Naive B cell (primary cell): ENCODE measurements around the gene ICAM5. TPM values are rescaled to one million over a fixed set of nuclear protein-coding genes. Genes with fewer than 3 reads are reported as not detected.

Experiments
- ATAC-seq, 2 donors: fragments of 150-1000 bp; cut with Tn5 transposase; 2 replicates each; pipeline ENCODE4 v1.10.0; 2021; ENCODE audit warnings: low read depth in 2 of 2, mild to moderate bottlenecking in 2 of 2, moderate library complexity in 2 of 2
- DNase-seq: peaks from one replicate; pipeline ENCODE4 v3.0.0; 2022
- H3K27ac Mint-ChIP-seq, 6 donors: one replicate each; pipeline ENCODE4 v1.8.0; 2020 to 2022; ENCODE audit warnings: mild to moderate bottlenecking in 6 of 6, mixed read lengths in 6 of 6, moderate library complexity in 5 of 6, inconsistent platforms in 2 of 6
- H3K27me3 Mint-ChIP-seq, 3 donors: one replicate each; pipeline ENCODE4 v1.8.0; 2021 to 2022; ENCODE audit warnings: mixed read lengths in 3 of 3, mild to moderate bottlenecking in 1 of 3
- H3K36me3 Mint-ChIP-seq, 2 donors: one replicate each; pipeline ENCODE4 v1.8.0; 2020 to 2022; ENCODE audit warnings: mixed read lengths in 2 of 2, inconsistent platforms in 1 of 2, mild to moderate bottlenecking in 1 of 2
- H3K4me1 Mint-ChIP-seq, 3 donors: one replicate each; pipeline ENCODE4 v1.8.0; 2020 to 2022; ENCODE audit warnings: mixed read lengths in 3 of 3, inconsistent platforms in 1 of 3, mild to moderate bottlenecking in 1 of 3, moderate library complexity in 1 of 3
- H3K4me3 Mint-ChIP-seq, 8 donors: one replicate each; pipeline ENCODE4 v1.8.0; 2020 to 2022; ENCODE audit warnings: mild to moderate bottlenecking in 8 of 8, mixed read lengths in 8 of 8, moderate library complexity in 8 of 8, inconsistent platforms in 2 of 8
- H3K9me3 Mint-ChIP-seq, 7 donors: one replicate each; pipeline ENCODE4 v1.8.0; 2020 to 2022; ENCODE audit warnings: mixed read lengths in 7 of 7, mild to moderate bottlenecking in 5 of 7, inconsistent platforms in 2 of 7, moderate library complexity in 1 of 7
- polyA plus RNA-seq, 6 donors: library from polyadenylated mRNA; unstranded; fragments of 300-500 nt; fragmentation: Illumina TruSeq; gene quantifications; one replicate each; pipeline ENCODE4 v1.2.3, GENCODE V29; 2021; ENCODE audit warnings: low read depth in 6 of 6

The ICAM5 gene
- polyA plus RNA-seq, 6 donors from 2014 or later: not detected

DNA sequence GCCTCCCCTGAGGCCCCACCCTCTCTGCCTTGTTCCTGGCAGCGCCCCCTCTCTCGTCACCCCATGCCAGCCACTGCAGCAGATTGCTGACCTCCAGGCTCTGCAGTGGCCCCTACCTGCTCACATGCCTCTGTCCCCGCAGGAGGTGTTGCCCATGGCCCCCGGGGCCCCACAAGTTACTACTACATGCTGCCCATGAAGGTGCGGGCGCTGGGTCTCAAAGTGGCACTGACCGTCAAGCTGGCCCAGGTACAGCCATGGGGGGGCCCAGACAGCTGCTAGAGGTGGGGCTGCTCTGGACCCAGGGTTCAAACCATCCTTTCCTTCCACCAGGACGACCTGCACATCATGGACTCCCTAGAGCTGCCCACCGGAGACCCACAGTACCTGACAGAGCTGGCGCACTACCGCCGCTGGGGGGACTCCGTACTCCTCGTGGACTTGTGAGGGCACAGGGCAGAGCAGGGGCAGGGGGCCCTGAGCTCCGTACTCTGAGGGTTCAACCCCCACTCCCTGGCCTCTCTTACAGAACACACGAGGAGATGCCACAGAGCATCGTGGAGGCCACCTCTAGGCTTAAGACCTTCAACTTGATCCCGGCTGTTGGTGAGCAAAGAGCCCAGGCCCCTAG is 31.6 kb upstream of the ICAM5 start:
- Mint-ChIP-seq H3K4me1 (peaks cover 7 to 34% (median 15%) of the 10 kb centered on the region in 3 donors), H3K9me3 (no peaks in the 10 kb centered on the region), H3K27ac (no peak overlapping the region), H3K27me3 (no peaks in the 10 kb centered on the region), H3K36me3 (peaks cover 12 to 22% of the 10 kb centered on the region in 2 donors), H3K4me3 (no peak overlapping the region)
- no peak for ATAC-seq
- DNase-seq: no peak

DNA sequence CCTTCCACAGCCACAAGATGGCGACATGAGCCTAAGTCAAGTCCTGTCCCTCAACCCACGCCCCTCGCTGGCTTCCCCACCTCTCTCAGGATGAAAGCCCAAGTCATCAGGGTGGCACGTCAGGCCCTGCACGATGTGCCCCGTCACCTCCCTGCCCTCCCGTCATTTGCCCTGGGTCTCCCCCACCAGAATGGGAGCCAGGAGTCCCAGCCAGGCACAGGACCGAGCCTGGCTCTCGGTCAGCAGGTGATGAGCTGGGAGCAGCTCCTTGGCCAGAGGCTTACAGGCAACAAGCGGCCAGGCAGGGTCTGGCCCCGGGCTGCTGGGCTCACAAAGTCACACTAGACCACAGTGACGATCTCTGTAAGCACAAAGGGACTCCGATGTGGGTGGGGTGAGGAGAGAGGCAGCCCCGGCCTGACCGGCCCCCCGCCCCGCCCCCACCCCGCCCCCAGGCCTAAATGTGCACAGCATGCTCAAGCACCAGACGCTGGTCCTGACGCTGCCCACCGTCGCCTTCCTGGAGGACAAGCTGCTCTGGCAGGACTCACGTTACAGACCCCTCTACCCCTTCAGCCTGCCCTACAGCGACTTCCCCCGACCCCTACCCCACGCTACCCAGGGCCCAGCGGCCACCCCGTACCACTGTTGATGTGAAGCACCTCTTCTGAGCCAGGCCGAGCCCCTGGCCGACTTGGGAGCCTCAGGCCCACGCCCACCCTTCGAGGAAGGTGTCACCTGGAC is 30.4 kb upstream of the ICAM5 start:
- H3K36me3 Mint-ChIP-seq: peaks cover 12 to 22% of the 10 kb centered on the region in 2 donors
- peak; percentile 78 for DNase-seq
- H3K27ac Mint-ChIP-seq: peak overlapping the region in 1 of 6 donors; percentile 69
- no peaks in the 10 kb centered on the region for H3K27me3 Mint-ChIP-seq
- peak overlapping the region in 1 of 8 donors; percentile 64 for H3K4me3 Mint-ChIP-seq
- no peaks in the 10 kb centered on the region for H3K9me3 Mint-ChIP-seq
- peak; percentile 88 to 97 for ATAC-seq
- peaks cover 2 to 25% (median 11%) of the 10 kb centered on the region in 3 donors for H3K4me1 Mint-ChIP-seq

- no peak for DNase-seq
Measured at GRCh38 chr19:10260141-10260584, 29.6 kb upstream of the ICAM5 start.

GRCh38 chr19:10262771-10263170 is 27.0 kb upstream of the ICAM5 start:
- no peaks in the 10 kb centered on the region for H3K27me3 Mint-ChIP-seq
- no peak overlapping the region for H3K27ac Mint-ChIP-seq
- ATAC-seq (no peak), DNase-seq (no peak)
- H3K36me3 Mint-ChIP-seq: peaks cover under 1 to 3% of the 10 kb centered on the region in 2 donors
- H3K9me3 Mint-ChIP-seq: no peaks in the 10 kb centered on the region
- H3K4me3 Mint-ChIP-seq: no peak overlapping the region
- peaks cover 0 to 5% (median 0%) of the 10 kb centered on the region in 3 donors for H3K4me1 Mint-ChIP-seq

More at GRCh38 chr19:10260141-10260584, 29.6 kb upstream of the ICAM5 start:
- H3K36me3 Mint-ChIP-seq: peaks cover 10 to 20% of the 10 kb centered on the region in 2 donors
- H3K27me3 Mint-ChIP-seq: no peaks in the 10 kb centered on the region
- H3K4me3 Mint-ChIP-seq: no peak overlapping the region
- ATAC-seq: no peak
- H3K9me3 Mint-ChIP-seq: no peaks in the 10 kb centered on the region
- H3K4me1 Mint-ChIP-seq: peaks cover 0 to 21% (median 11%) of the 10 kb centered on the region in 3 donors
- peak overlapping the region in 1 of 6 donors; percentile 54 for H3K27ac Mint-ChIP-seq

DNA sequence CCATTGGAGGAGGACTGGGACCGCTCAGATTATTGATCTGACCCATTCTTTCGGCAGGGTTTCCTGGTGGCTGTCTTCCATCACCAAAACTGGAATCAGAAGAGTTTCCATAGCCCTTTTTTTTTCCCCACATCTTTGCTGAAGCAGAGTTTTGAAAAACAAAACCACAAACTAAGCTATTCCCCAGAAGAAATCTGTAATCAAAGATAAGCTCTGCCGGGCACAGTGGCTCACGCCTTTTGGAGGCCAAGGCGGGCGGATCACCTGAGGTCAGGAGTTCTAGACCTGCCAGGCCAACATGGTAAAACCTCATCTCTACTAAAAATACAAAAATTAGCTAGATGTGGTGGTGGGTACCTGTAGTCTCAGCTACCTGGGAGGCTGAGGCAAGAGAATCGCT is 23.0 kb upstream of the ICAM5 start:
- H3K27me3 Mint-ChIP-seq: no peaks in the 10 kb centered on the region
- no peaks in the 10 kb centered on the region for H3K9me3 Mint-ChIP-seq
- no peak for DNase-seq
- no peaks in the 10 kb centered on the region for H3K36me3 Mint-ChIP-seq
- no peak overlapping the region for H3K4me3 Mint-ChIP-seq
- ATAC-seq: no peak
- H3K4me1 Mint-ChIP-seq: peaks cover 13 to 24% (median 20%) of the 10 kb centered on the region in 3 donors
- peak overlapping the region in 2 of 6 donors; percentile 21 to 66 for H3K27ac Mint-ChIP-seq

DNA sequence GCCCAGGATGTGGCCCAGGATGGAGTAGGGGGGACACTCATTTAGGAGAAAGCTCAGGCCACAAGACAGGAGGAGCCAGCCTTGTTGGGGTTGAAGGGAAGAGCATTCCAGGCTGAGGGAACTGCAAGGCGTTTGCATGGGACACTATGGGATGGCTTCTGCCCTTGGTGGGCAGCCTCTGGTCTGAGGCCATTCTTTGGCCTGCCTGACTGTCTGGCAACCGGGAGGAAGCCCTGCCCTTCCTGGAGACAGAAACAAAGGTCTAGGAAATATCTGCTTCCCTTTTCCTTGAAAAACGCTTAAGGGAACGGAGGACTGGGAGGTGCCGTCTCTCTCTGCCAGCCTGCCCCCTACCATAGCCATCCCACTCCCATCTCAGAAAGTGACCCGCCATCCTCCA is 21.7 kb upstream of the ICAM5 start:
- H3K4me3 Mint-ChIP-seq: peak overlapping the region in 1 of 8 donors; percentile 66
- no peaks in the 10 kb centered on the region for H3K9me3 Mint-ChIP-seq
- ATAC-seq (no peak), DNase-seq (no peak)
- no peaks in the 10 kb centered on the region for H3K36me3 Mint-ChIP-seq
- peaks cover 19 to 33% (median 30%) of the 10 kb centered on the region in 3 donors for H3K4me1 Mint-ChIP-seq
- no peaks in the 10 kb centered on the region for H3K27me3 Mint-ChIP-seq
- H3K27ac Mint-ChIP-seq: peak overlapping the region in 1 of 6 donors; percentile 42

GRCh38 chr19:10269333-10270179 is 20.2 kb upstream of the ICAM5 start:
- Mint-ChIP-seq H3K27me3 (no peaks in the 10 kb centered on the region), H3K36me3 (peaks cover 0 to 5% of the 10 kb centered on the region in 2 donors), H3K4me1 (peaks cover 23 to 38% (median 34%) of the 10 kb centered on the region in 3 donors), H3K27ac (peak overlapping the region; percentile 97 to 100 (median 99)), H3K9me3 (no peaks in the 10 kb centered on the region), H3K4me3 (peak overlapping the region; percentile 84 to 96 (median 90))
- ATAC-seq (peak; percentile 49 to 54), DNase-seq (peak; percentile 84)

DNA sequence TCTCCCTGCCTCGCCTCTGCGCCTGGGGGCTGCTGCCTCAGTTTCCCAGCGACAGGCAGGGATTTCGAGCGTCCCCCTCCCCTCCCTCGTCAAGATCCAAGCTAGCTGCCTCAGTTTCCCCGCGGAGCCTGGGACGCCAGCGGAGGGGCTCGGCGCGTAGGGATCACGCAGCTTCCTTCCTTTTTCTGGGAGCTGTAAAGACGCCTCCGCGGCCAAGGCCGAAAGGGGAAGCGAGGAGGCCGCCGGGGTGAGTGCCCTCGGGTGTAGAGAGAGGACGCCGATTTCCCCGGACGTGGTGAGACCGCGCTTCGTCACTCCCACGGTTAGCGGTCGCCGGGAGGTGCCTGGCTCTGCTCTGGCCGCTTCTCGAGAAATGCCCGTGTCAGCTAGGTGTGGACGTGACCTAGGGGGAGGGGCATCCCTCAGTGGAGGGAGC is 19.6 kb upstream of the ICAM5 start:
- Mint-ChIP-seq H3K4me3 (peak overlapping the region; percentile 84 to 96 (median 90)), H3K27ac (peak overlapping the region; percentile 97 to 100 (median 99)), H3K36me3 (peaks cover 0 to 5% of the 10 kb centered on the region in 2 donors), H3K9me3 (no peaks in the 10 kb centered on the region), H3K27me3 (no peaks in the 10 kb centered on the region), H3K4me1 (peaks cover 23 to 38% (median 36%) of the 10 kb centered on the region in 3 donors)
- peak; percentile 59 to 66 for ATAC-seq
- DNase-seq: peak; percentile 92

- Mint-ChIP-seq H3K9me3 (no peaks in the 10 kb centered on the region), H3K36me3 (peaks cover 0 to 5% of the 10 kb centered on the region in 2 donors), H3K4me3 (peak within 1 kb of the TSS; percentile 84 to 96 (median 90)), H3K4me1 (peaks cover 23 to 38% (median 36%) of the 10 kb centered on the region in 3 donors), H3K27ac (peak within 1 kb of the TSS; percentile 97 to 100 (median 99)), H3K27me3 (no peaks in the 10 kb centered on the region)
- ATAC-seq: peak; percentile 44 to 46
- DNase-seq: peak; percentile 81
Measured at GRCh38 chr19:10270616-10271394, 18.9 kb upstream of the ICAM5 start, which contains the start of gene ICAM1. Gene ICAM1 (plus strand): TSS chr19:10271120. CDS start chr19:10271160, 40 bp downstream.

GRCh38 chr19:10271543-10272086 is 18.1 kb upstream of the ICAM5 start:
- ATAC-seq (peak; percentile 53 to 56), DNase-seq (peak; percentile 86)
- peak overlapping the region; percentile 97 to 100 (median 99) for H3K27ac Mint-ChIP-seq
- H3K36me3 Mint-ChIP-seq: peaks cover 0 to 5% of the 10 kb centered on the region in 2 donors
- H3K9me3 Mint-ChIP-seq: no peaks in the 10 kb centered on the region
- H3K4me1 Mint-ChIP-seq: peaks cover 23 to 38% (median 36%) of the 10 kb centered on the region in 3 donors
- no peaks in the 10 kb centered on the region for H3K27me3 Mint-ChIP-seq
- peak overlapping the region; percentile 84 to 96 (median 90) for H3K4me3 Mint-ChIP-seq

GRCh38 chr19:10274589-10274988 is 15.2 kb upstream of the ICAM5 start:
- Mint-ChIP-seq H3K9me3 (no peaks in the 10 kb centered on the region), H3K27ac (peak overlapping the region in 5 of 6 donors; percentile 17 to 93 (median 85)), H3K4me1 (peaks cover 28 to 40% (median 33%) of the 10 kb centered on the region in 3 donors), H3K27me3 (no peaks in the 10 kb centered on the region), H3K36me3 (peaks cover 0 to 5% of the 10 kb centered on the region in 2 donors), H3K4me3 (peak overlapping the region in 1 of 8 donors; percentile 65)
- no peak for ATAC-seq
- DNase-seq: no peak
